22Rv1 (cell line): ENCODE data around the gene ATP8B2.

ENCODE experiments used
- ZFX ChIP-seq: fragments of 450-650 bp; IDR thresholded peaks from 2 replicates; pipeline ENCODE4 v1.6.1; 2017; ENCODE audit warnings: antibody characterized with exemption, borderline replicate concordance
- TF ChIP-seq, protein P1 (sequence below): fragments of 450-650 bp; IDR thresholded peaks from 2 replicates; pipeline ENCODE4 v1.5.1; 2017; ENCODE audit warnings: mild to moderate bottlenecking

DNA sequence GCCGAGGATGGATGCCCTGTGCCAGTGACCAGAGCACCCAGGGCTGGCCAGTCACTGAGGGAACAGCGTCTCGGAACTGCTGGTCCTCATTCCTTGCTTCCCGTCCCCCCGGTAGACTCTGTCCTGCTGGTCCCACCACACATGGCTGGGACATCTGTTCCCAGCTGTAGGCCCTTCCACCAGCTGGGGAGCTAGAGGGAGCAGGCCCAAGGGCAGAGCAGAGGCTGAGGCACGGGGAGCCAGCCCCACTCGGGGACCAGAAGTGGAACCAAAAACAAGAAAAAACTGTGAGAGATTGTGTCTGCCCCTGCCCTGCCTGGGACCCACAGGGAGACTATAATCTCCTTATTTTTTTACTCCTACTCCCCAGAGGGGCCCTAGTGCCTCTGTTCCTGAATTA, 23.8 kb downstream of the ATP8B2 start:
- TF ChIP-seq, protein P1, sequence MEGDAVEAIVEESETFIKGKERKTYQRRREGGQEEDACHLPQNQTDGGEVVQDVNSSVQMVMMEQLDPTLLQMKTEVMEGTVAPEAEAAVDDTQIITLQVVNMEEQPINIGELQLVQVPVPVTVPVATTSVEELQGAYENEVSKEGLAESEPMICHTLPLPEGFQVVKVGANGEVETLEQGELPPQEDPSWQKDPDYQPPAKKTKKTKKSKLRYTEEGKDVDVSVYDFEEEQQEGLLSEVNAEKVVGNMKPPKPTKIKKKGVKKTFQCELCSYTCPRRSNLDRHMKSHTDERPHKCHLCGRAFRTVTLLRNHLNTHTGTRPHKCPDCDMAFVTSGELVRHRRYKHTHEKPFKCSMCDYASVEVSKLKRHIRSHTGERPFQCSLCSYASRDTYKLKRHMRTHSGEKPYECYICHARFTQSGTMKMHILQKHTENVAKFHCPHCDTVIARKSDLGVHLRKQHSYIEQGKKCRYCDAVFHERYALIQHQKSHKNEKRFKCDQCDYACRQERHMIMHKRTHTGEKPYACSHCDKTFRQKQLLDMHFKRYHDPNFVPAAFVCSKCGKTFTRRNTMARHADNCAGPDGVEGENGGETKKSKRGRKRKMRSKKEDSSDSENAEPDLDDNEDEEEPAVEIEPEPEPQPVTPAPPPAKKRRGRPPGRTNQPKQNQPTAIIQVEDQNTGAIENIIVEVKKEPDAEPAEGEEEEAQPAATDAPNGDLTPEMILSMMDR = no peak
- TF ChIP-seq ZFX = no peak
